Measurements from ENCODE around the gene ZFR.
"Not testable (repeated sequence)": the region's sequence is repeated elsewhere in the genome, so short reads cannot be mapped to it uniquely, and the experiment has no call there.

ZFR gene

DNA sequence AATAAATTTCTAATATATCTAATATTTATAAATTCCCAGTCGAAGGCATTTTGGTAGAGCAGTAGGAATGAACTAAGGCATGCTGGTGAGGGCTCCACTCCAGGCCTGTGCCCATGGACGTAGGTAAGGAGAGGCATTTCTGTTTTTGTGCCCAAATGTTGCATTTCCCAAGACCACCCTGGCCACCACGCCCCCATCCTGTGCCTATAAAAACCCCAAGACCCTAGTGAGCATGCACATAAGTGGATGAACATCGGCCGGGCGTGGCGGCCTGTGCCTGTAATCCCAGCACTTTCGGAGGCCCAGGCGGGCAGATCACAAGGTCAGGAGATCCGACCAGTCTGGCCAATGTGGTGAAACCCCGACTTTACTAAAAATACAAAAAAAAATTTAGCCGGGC lies 121.7 kb downstream of the ZFR start:
- H3K4me1 ChIP-seq (ENCODE audit: low read length): peaks cover 19% of the 10 kb centered on the region
- H4K20me1 ChIP-seq (ENCODE audit: insufficient read depth, low read length): no peaks in the 10 kb centered on the region
- H3K9me3 ChIP-seq (ENCODE audit: insufficient read depth, low read length): peaks cover 3% of the 10 kb centered on the region; the same call in 1 of the 2 replicates
- no peak overlapping the region for H2AFZ ChIP-seq (ENCODE audit: low read depth, low read length)
- H3K36me3 ChIP-seq (replicated peaks; ENCODE audit: low read depth, low read length): no peaks in the 10 kb centered on the region
- no peak overlapping the region for H3K27ac ChIP-seq (ENCODE audit: low read length)
- no peak overlapping the region for H3K9ac ChIP-seq (ENCODE audit: low read length)
- no peaks in the 10 kb centered on the region for H3K27me3 ChIP-seq (ENCODE audit: low read depth, low read length)
- H3K4me2 ChIP-seq (ENCODE audit: low read length): no peak overlapping the region
- H3K79me2 ChIP-seq (ENCODE audit: low read length): no peaks in the 10 kb centered on the region
- no peak overlapping the region for H3K4me3 ChIP-seq (ENCODE audit: low read length)
- TF ChIP-seq EZH2phosphoT487 (IDR thresholded peaks at IDR 0.05; ENCODE audit: low read depth): no peak
- TF ChIP-seq, protein P1, sequence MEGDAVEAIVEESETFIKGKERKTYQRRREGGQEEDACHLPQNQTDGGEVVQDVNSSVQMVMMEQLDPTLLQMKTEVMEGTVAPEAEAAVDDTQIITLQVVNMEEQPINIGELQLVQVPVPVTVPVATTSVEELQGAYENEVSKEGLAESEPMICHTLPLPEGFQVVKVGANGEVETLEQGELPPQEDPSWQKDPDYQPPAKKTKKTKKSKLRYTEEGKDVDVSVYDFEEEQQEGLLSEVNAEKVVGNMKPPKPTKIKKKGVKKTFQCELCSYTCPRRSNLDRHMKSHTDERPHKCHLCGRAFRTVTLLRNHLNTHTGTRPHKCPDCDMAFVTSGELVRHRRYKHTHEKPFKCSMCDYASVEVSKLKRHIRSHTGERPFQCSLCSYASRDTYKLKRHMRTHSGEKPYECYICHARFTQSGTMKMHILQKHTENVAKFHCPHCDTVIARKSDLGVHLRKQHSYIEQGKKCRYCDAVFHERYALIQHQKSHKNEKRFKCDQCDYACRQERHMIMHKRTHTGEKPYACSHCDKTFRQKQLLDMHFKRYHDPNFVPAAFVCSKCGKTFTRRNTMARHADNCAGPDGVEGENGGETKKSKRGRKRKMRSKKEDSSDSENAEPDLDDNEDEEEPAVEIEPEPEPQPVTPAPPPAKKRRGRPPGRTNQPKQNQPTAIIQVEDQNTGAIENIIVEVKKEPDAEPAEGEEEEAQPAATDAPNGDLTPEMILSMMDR (IDR thresholded peaks at IDR 0.05; ENCODE audit: low read depth, low read length): no peak

DNA sequence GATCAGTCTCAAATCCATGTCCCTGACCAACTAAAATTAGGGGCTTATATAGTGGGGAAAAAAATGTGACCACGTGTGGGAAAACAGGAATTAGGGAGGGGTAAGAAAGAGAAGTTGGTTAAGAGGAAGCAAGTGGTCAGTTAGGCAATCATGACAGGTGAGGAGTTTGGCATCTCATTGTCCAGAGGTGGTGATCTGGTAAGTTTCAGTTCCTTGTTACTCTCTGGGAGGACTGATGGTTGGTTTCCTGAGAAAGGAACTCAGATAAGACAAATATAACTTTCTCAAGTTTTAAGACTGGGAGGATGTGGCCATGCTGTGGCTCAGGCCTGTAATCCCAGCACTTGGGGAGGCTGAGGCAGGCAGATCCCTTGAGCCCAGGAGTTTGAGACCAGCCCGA lies 122.8 kb downstream of the ZFR start:
- not testable (repeated sequence) for H2AFZ ChIP-seq (ENCODE audit: low read depth, low read length); H3K79me2 ChIP-seq (ENCODE audit: low read length); H4K20me1 ChIP-seq (ENCODE audit: insufficient read depth, low read length); H3K9ac ChIP-seq (ENCODE audit: low read length); H3K36me3 ChIP-seq (replicated peaks; ENCODE audit: low read depth, low read length); H3K4me2 ChIP-seq (ENCODE audit: low read length); H3K4me3 ChIP-seq (ENCODE audit: low read length); H3K9me3 ChIP-seq (ENCODE audit: insufficient read depth, low read length); H3K27ac ChIP-seq (ENCODE audit: low read length); H3K27me3 ChIP-seq (ENCODE audit: low read depth, low read length)
- H3K4me1 ChIP-seq (ENCODE audit: low read length): peaks cover 19% of the 10 kb centered on the region

DNA sequence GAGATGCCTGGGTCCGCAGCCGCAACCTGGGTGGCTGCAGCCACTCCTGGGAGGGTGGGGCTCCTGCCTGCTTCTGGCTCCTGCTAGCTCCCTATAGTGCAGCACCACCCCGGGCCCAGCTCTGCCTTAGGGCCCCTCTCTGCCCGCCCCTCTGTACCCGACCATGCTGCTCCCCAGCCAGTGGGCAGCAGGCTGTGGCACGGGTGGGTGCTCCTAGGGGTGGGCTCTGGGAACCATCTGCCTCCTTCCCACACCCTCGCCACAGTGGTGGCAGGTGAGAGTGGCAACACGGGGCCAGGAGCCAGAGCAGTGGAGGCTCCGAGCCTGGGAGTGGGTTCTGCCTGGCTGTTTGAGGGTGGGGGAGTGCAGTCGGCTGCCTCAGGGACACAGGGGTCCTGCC lies 124.0 kb downstream of the ZFR start:
- TF ChIP-seq, protein P1 (IDR thresholded peaks at IDR 0.05; ENCODE audit: low read depth, low read length): no peak
- no peak for TF ChIP-seq EZH2phosphoT487 (IDR thresholded peaks at IDR 0.05; ENCODE audit: low read depth)
- Histone ChIP-seq H3K9ac (ENCODE audit: low read length) (no peak overlapping the region), H2AFZ (ENCODE audit: low read depth, low read length) (no peak overlapping the region), H3K79me2 (ENCODE audit: low read length) (no peaks in the 10 kb centered on the region), H4K20me1 (ENCODE audit: insufficient read depth, low read length) (no peaks in the 10 kb centered on the region), H3K4me1 (ENCODE audit: low read length) (peaks cover 10% of the 10 kb centered on the region), H3K27me3 (ENCODE audit: low read depth, low read length) (no peaks in the 10 kb centered on the region), H3K27ac (ENCODE audit: low read length) (no peak overlapping the region), H3K36me3 (replicated peaks; ENCODE audit: low read depth, low read length) (no peaks in the 10 kb centered on the region), H3K4me2 (ENCODE audit: low read length) (no peak overlapping the region), H3K4me3 (ENCODE audit: low read length) (no peak overlapping the region), H3K9me3 (ENCODE audit: insufficient read depth, low read length) (peaks cover 3% of the 10 kb centered on the region; the same call in 1 of the 2 replicates)

DNA sequence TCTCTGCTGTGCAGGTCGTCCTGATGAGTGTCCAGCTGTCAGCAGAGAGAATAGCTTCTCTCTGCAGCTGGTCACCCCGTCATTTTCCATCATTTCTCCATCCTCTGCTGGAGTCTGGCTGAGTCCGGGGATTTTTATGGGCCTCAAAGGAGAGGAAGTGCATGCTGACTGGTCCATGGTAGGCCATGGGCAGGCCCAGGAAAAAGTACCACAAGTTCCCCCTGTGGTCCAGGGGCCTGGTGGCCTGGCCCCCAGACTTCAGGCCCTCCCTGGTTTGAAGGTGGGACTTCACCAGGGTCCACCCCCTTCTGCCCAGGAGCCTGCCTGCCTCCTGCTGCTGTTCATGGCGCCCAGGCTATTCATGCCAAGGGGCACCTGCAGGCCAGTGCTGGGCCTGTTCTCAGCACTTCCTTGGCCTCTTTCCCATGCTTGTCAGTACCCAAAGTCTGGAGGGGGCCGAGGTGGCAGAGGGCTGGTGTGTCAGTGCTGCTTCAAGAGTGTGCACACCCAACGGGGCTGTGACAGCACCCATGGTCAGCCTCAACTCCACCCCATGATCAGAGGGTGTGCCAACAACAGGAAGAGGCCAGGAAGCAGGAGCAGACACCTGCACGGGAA lies 124.5 kb downstream of the ZFR start:
- Histone ChIP-seq H3K79me2 (ENCODE audit: low read length) (no peaks in the 10 kb centered on the region), H3K4me3 (ENCODE audit: low read length) (no peak overlapping the region), H3K9me3 (ENCODE audit: insufficient read depth, low read length) (peaks cover 3% of the 10 kb centered on the region; the same call in 1 of the 2 replicates), H3K4me1 (ENCODE audit: low read length) (peaks cover 4% of the 10 kb centered on the region), H2AFZ (ENCODE audit: low read depth, low read length) (no peak overlapping the region), H3K27ac (ENCODE audit: low read length) (no peak overlapping the region), H3K36me3 (replicated peaks; ENCODE audit: low read depth, low read length) (no peaks in the 10 kb centered on the region), H3K4me2 (ENCODE audit: low read length) (no peak overlapping the region), H3K27me3 (ENCODE audit: low read depth, low read length) (no peaks in the 10 kb centered on the region), H4K20me1 (ENCODE audit: insufficient read depth, low read length) (no peaks in the 10 kb centered on the region), H3K9ac (ENCODE audit: low read length) (no peak overlapping the region)
- TF ChIP-seq, protein P1 (IDR thresholded peaks at IDR 0.05; ENCODE audit: low read depth, low read length): no peak
- no peak for TF ChIP-seq EZH2phosphoT487 (IDR thresholded peaks at IDR 0.05; ENCODE audit: low read depth)

Data from OCI-LY3 (cell line).